HEK293 (cell line): ENCODE results near the gene DGKQ.
A peak's percentile ranks its signal among the peaks of the same experiment; 100 is the strongest.

Source experiments
- CTCF ChIA-PET: fragments of 350-600 bp; formaldehyde crosslinking; extraction: SDS; loops from one replicate; lab custom pipeline; 2021; ENCODE audit warnings: antibody characterized with exemption; lab: Yijun Ruan, JAX
- POLR2A ChIA-PET: fragments of 300-600 bp; formaldehyde crosslinking; extraction: SDS; loops from one replicate; lab custom pipeline; 2020; ENCODE audit warnings: antibody characterized with exemption, inconsistent platforms; lab: Yijun Ruan, JAX
- H3K27ac ChIP-seq: fragments of 200-500 bp; sonication (Bioruptor generic); 2 replicates; pipeline ENCODE4 v1.5.1; 2014; ENCODE audit warnings: low read depth, low read length, control low read depth, inconsistent platforms; ENCODE audit errors: extremely low read depth
- H3K36me3 ChIP-seq, 2 experiments: fragments of 200-500 bp in 1 of 2; sonication (Bioruptor generic) in 1 of 2; 1 replicate in 1 of 2; 2 replicates in 1 of 2; pipeline ENCODE4 v1.5.1; 2014 to 2017; ENCODE audit warnings: inconsistent platforms in 2 of 2, low read length in 2 of 2; ENCODE audit not compliant: control insufficient read depth in 2 of 2, insufficient read depth in 1 of 2
- H3K4me1 ChIP-seq: fragments of 200-500 bp; sonication (Bioruptor generic); 2 replicates; pipeline ENCODE4 v1.5.1; 2014; ENCODE audit warnings: mild to moderate bottlenecking, low read length, inconsistent platforms; ENCODE audit not compliant: control insufficient read depth, insufficient read depth
- H3K4me3 ChIP-seq: 2 replicates; pipeline ENCODE4 v1.5.1; 2011; ENCODE audit warnings: low read depth, mild to moderate bottlenecking, control low read depth, low read length, moderate library complexity
- H3K9me3 ChIP-seq: fragments of 200-500 bp; sonication (Bioruptor generic); 2 replicates; pipeline ENCODE4 v1.5.1; 2014; ENCODE audit warnings: low read depth, low read length, inconsistent platforms; ENCODE audit not compliant: control insufficient read depth, insufficient read depth
- GLI2 ChIP-seq: fragments of 450-650 bp; formaldehyde crosslinking; IDR thresholded peaks from 2 replicates; pipeline ENCODE4; 2017; ENCODE audit warnings: missing biosample characterization, missing genetic modification characterization, low read depth, borderline replicate concordance
- GLIS1 ChIP-seq: fragments of 450-650 bp; formaldehyde crosslinking; IDR thresholded peaks from 2 replicates; pipeline ENCODE4 v1.5.1; 2016; ENCODE audit warnings: missing biosample characterization, missing genetic modification characterization
- RBAK ChIP-seq: fragments of 450-650 bp; formaldehyde crosslinking; IDR thresholded peaks from 2 replicates; pipeline ENCODE4 v1.5.1; 2016; ENCODE audit warnings: missing biosample characterization, missing genetic modification characterization
- TRIM28 ChIP-seq: IDR thresholded peaks from 2 replicates; pipeline ENCODE4 v1.6.1; 2011; ENCODE audit warnings: low read length, control low read depth, borderline replicate concordance
- ZBTB48 ChIP-seq: fragments of 450-650 bp; formaldehyde crosslinking; IDR thresholded peaks from 2 replicates; pipeline ENCODE4 v1.5.1; 2016; ENCODE audit warnings: missing biosample characterization, missing genetic modification characterization
- ZNF112 ChIP-seq: fragments of 450-650 bp; formaldehyde crosslinking; IDR thresholded peaks from 2 replicates; pipeline ENCODE4 v1.5.0; 2017; ENCODE audit warnings: missing biosample characterization, missing genetic modification characterization
- ZNF302 ChIP-seq: fragments of 450-650 bp; formaldehyde crosslinking; IDR thresholded peaks from 2 replicates; pipeline ENCODE4 v1.5.1; 2016; ENCODE audit warnings: missing biosample characterization, missing genetic modification characterization, low read depth
- ZNF335 ChIP-seq: fragments of 450-650 bp; formaldehyde crosslinking; conservative IDR thresholded peaks from 2 replicates; pipeline ENCODE4 v1.5.1; 2016; ENCODE audit warnings: missing biosample characterization, missing genetic modification characterization
- ZNF510 ChIP-seq: fragments of 450-650 bp; formaldehyde crosslinking; IDR thresholded peaks from 2 replicates; pipeline ENCODE4 v1.5.1; 2018; ENCODE audit warnings: mild to moderate bottlenecking, missing genetic modification characterization, missing biosample characterization; ENCODE audit not compliant: insufficient replicate concordance
- ZNF549 ChIP-seq: fragments of 450-650 bp; IDR thresholded peaks from 2 replicates; pipeline ENCODE4 v1.5.1; 2018; ENCODE audit warnings: missing biosample characterization, missing genetic modification characterization, mild to moderate bottlenecking, inconsistent platforms, moderate library complexity
- ZNF677 ChIP-seq: fragments of 450-650 bp; IDR thresholded peaks from 2 replicates; pipeline ENCODE4 v1.5.0; 2018; ENCODE audit warnings: missing biosample characterization, mild to moderate bottlenecking, missing genetic modification characterization, moderate library complexity
- ZNF837 ChIP-seq: fragments of 450-650 bp; formaldehyde crosslinking; IDR thresholded peaks from 2 replicates; pipeline ENCODE4 v1.5.1; 2016; ENCODE audit warnings: missing biosample characterization, missing genetic modification characterization
- ZSCAN16 ChIP-seq: fragments of 450-650 bp; formaldehyde crosslinking; IDR thresholded peaks from 2 replicates; pipeline ENCODE4 v1.5.1; 2016; ENCODE audit warnings: missing biosample characterization, missing genetic modification characterization
- TF ChIP-seq, protein P1 (sequence below): fragments of 450-650 bp; formaldehyde crosslinking; IDR thresholded peaks from 2 replicates; pipeline ENCODE4 v1.5.1; 2016; ENCODE audit warnings: missing biosample characterization, missing genetic modification characterization
- TF ChIP-seq, protein P2 (sequence below): fragments of 450-650 bp; formaldehyde crosslinking; IDR thresholded peaks from 2 replicates; pipeline ENCODE4 v1.5.1; 2016; ENCODE audit warnings: missing biosample characterization, missing genetic modification characterization

Gene DGKQ

DNA sequence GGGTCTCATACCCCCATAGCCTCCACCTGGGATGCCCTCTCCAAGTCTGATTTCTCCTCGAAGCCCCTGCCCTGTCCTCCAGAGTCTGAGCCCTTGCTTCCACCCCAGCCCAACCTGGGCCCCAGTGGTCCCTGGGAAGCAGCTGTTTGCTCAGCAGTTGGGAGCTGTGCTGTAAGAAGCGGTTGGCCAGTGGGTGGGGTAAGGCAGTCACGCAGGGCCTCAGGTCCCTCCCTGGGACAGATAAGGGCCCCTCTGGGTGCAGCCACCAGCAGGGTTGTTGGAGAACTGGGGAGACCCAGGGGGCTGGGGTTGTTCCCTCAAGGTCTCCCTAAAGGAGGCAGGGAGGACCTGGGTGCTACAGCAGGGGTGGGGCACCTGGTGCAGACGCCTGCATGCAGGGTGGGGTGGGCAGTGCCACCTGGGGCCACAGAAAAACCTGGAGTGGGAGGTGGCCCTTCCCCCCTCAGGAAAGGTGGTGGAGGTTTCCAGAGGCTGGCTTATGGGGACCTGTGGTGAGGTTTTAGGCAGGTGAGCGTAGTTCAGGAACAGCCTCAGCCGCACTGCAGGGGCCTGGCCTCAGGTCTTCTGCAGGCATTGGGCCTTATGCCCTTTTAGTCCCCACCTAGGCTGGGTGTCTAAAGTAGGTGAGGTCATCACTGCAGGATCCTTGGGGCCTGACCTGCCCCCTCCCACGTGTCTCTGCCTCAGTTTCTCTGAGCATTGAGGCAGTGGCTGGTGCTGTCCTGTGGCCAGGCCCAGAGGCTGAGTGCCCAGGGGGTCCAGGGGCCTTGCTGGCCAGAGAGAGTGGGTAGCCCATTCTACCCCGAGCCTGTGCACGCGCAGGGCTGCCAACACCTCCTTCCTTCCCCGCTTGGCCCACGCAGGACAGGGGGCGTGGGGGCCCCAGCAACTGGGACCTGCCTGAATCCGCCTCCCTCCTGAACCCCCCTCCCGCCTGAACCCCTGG is 22.9 kb upstream of the DGKQ start (continued):
- TF ChIP-seq, protein P1, sequence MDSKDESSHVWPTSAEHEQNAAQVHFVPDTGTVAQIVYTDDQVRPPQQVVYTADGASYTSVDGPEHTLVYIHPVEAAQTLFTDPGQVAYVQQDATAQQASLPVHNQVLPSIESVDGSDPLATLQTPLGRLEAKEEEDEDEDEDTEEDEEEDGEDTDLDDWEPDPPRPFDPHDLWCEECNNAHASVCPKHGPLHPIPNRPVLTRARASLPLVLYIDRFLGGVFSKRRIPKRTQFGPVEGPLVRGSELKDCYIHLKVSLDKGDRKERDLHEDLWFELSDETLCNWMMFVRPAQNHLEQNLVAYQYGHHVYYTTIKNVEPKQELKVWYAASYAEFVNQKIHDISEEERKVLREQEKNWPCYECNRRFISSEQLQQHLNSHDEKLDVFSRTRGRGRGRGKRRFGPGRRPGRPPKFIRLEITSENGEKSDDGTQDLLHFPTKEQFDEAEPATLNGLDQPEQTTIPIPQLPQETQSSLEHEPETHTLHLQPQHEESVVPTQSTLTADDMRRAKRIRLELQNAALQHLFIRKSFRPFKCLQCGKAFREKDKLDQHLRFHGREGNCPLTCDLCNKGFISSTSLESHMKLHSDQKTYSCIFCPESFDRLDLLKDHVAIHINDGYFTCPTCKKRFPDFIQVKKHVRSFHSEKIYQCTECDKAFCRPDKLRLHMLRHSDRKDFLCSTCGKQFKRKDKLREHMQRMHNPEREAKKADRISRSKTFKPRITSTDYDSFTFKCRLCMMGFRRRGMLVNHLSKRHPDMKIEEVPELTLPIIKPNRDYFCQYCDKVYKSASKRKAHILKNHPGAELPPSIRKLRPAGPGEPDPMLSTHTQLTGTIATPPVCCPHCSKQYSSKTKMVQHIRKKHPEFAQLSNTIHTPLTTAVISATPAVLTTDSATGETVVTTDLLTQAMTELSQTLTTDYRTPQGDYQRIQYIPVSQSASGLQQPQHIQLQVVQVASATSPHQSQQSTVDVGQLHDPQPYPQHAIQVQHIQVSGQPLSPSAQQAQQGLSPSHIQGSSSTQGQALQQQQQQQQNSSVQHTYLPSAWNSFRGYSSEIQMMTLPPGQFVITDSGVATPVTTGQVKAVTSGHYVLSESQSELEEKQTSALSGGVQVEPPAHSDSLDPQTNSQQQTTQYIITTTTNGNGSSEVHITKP (tag by site-specific recombination) = peak; percentile 55
- peak; percentile 57 for TF ChIP-seq GLIS1

DNA sequence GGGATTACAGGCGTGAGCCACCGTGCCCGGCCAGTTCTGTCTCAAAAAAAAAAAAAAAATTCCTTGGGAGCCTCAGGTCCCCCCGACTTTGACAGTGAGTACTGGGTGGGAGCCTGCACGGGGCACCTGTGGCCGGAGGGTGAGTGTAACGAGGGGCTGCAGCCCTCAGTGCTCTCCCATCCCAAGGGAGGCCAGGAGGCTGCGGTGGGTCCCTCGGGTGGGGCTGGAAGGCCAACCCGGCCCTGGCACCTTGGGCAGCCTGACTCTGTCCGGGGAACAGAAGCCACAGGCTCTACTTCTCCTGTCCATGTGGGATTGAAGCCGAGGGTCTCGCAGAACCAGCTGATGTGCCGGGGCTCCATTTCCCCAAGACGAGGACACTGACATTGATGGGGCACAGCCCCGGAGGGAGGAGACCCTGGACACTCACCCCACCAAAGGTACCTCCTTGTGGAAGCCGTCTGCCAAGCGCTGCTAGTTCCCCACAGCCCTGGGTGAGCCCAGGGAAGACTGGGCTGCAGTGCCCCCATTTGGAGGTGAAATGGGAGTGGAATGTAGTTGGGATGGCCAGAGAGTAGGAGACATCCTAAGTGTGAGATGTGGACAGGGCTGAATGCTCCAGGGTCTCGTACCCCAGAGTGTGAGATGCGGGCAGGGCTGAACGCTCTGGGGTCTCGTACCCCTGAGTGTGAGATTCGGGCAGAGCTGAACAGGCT is 22.1 kb upstream of the DGKQ start:
- Histone ChIP-seq H3K27ac (no peak overlapping the region), H3K4me3 (no peak overlapping the region), H3K36me3 (no peaks in the 10 kb centered on the region), H3K9me3 (no peaks in the 10 kb centered on the region), H3K4me1 (no peaks in the 10 kb centered on the region; the same call in 1 of the 2 replicates)
- TF ChIP-seq ZNF549 (tag by site-specific recombination) = no peak
- ChIA-PET CTCF (no interaction called here), POLR2A (no interaction called here)

DNA sequence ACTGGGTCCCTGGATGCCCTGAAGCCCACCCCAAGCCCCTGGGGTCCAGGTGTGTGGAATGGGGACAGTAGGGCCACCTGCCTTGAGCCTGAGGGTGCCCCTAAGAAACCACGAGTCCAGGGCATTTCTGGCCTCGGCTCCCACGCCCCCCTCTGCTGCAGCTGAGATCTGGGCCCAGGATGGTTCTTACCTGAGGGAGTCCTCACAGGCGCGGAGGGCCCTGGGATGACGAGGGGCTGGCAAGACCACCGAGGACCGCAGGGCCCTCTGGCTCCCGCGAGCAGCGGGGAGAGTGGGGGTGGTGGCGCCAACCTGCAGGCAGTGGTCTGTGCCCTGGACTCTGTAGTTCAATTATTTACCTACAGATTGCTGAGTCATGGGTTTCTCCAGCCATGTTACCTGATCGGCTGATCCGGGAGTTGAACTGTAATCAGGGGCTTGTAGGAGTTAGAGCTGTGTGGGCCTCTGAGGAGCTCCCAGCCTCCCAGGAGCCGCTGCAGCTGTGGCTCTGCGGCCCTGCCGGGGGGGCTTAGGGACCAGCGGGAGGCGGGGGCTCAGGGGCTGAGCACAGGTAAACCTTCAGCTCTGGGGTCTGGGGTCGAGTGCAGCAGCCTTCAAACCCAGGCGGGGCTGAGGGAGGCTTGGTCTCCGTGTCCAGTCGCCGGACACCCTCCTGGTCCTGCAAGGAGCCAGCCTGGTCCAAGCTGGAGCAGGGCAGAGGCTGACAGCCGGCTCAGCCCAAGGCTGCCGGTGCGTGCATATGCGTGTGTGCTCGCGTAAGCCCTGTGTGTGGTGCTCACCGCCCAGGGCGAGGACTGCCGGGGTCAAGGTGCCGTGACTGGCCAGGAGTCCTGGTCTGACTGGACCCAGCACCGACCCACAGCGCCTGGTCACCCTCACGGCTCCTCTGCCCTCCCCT is 20.0 kb upstream of the DGKQ start, which contains the start of gene SLC26A1:
Gene SLC26A1 (minus strand): TSS at position 294 of the 919 bp plus-strand sequence. CDS start 1,701 bp downstream, outside the sequence.
- POLR2A ChIA-PET = no interaction called here
- H3K4me1 ChIP-seq = no peaks in the 10 kb centered on the region; the same call in 1 of the 2 replicates
- CTCF ChIA-PET = no interaction called here
- H3K36me3 ChIP-seq = peaks cover 0 to 4% of the 10 kb centered on the region in 2 experiments; a peak in 1 of 3 replicates
- no peak within 1 kb of the TSS for H3K27ac ChIP-seq
- TF ChIP-seq, protein P1 (tag by site-specific recombination) = no peak
- TF ChIP-seq, protein P2, sequence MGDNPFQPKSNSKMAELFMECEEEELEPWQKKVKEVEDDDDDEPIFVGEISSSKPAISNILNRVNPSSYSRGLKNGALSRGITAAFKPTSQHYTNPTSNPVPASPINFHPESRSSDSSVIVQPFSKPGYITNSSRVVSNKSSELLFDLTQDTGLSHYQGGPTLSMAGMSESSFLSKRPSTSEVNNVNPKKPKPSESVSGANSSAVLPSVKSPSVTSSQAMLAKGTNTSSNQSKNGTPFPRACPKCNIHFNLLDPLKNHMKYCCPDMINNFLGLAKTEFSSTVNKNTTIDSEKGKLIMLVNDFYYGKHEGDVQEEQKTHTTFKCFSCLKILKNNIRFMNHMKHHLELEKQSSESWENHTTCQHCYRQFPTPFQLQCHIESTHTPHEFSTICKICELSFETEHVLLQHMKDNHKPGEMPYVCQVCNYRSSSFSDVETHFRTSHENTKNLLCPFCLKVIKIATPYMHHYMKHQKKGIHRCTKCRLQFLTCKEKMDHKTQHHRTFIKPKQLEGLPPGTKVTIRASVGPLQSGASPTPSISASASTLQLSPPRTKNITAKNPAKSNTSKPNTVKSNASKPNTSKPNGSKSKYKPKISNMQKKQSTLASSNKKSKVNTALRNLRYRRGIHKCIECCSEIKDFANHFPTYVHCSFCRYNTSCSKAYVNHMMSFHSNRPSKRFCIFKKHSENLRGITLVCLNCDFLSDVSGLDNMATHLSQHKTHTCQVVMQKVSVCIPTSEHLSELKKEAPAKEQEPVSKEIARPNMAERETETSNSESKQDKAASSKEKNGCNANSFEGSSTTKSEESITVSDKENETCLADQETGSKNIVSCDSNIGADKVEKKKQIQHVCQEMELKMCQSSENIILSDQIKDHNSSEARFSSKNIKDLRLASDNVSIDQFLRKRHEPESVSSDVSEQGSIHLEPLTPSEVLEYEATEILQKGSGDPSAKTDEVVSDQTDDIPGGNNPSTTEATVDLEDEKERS (tag by site-specific recombination) = no peak
- TF ChIP-seq ZBTB48 = no peak
- no peak for TF ChIP-seq TRIM28
- TF ChIP-seq GLI2 (tag by site-specific recombination) = no peak
- no peak for TF ChIP-seq ZNF112 (tag by site-specific recombination)
- no peak for TF ChIP-seq ZNF335 (tag by site-specific recombination)
- TF ChIP-seq ZNF302 (tag by site-specific recombination) = no peak
- TF ChIP-seq ZSCAN16 = no peak
- TF ChIP-seq RBAK (tag by site-specific recombination) = no peak
- TF ChIP-seq ZNF677 (tag by site-specific recombination) = no peak
- no peak for TF ChIP-seq ZNF837 (tag by site-specific recombination)
- TF ChIP-seq ZNF510 (tag by site-specific recombination) = no peak
- no peak for TF ChIP-seq ZNF549 (tag by site-specific recombination)
- H3K4me3 ChIP-seq = no peak within 1 kb of the TSS
- H3K9me3 ChIP-seq = no peaks in the 10 kb centered on the region
